NCI-H2029 (cell line): ENCODE results near the gene OR2T12.
"Not testable (repeated sequence)": the region's sequence is repeated elsewhere in the genome, so short reads cannot be mapped to it uniquely, and the experiment has no call there.

ENCODE experiments used
- DNase-seq: peaks from one replicate; lab custom pipeline; 2025; lab: John Stamatoyannopoulos, UW

The OR2T12 gene, protein sequence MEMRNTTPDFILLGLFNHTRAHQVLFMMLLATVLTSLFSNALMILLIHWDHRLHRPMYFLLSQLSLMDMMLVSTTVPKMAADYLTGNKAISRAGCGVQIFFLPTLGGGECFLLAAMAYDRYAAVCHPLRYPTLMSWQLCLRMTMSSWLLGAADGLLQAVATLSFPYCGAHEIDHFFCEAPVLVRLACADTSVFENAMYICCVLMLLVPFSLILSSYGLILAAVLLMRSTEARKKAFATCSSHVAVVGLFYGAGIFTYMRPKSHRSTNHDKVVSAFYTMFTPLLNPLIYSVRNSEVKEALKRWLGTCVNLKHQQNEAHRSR

DNA sequence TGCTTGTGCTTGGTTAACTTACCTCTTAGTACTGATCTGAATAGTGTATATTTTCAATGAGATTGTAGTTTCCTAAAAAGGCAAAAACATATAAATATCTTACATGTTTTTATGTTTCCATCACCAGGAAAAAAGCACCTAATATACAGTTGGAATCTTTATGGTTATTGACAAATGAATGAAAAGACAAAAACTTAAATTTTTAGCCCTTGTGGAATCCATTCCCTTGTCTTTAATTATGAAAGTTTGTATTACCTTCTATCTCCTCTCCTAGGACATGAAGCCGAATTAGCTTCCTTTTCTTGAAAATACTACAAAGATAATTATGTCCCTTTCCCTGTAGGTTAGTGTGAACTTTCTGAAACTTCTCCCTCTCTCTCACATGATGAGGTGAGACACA lies at the start of gene OR2T12:
OR2T12 (minus strand) TSS at position 101 of the 400 bp plus-strand sequence. CDS start 7,846 bp downstream, outside the sequence.
- no peak for DNase-seq

DNA sequence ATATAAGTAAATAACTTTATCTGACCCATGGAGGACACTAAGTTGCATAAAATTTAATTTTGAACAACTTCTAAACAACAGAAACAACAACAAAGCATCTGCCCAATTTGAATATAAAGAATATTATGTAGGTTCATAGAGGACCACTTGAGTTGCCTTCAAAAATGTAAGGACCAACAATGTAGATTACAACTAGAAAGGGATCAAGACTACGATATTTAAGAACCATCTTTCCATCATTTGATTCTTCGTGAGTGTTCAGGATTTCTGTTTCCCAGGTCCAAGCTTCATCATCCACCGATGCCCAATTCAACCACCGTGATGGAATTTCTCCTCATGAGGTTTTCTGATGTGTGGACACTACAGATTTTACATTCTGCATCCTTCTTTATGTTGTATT lies 45.3 kb upstream of the OR2T12 start, which contains the start of gene OR14C36:
OR14C36 (plus strand) TSS at position 301 of the 400 bp plus-strand sequence; CDS start at position 301, 0 bp downstream.
- DNase-seq = no peak

DNA sequence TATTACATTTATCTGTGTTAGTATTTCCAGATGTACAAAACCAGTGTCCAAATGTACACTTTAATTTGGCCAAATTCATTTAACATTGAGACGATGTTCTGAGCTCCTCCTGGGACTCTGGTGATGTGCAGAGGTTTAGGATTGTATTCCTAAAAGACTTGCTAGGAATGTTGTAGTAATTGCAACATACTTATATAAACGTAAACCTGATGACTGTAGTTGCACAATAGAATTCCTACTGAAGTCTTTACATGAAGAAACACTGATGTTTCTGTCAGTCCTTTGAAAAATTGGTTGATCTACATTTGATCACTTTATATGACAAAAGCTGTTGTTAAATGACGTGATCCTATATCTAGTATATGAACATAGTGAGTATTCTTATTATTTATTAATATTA lies 40.2 kb upstream of the OR2T12 start:
- no peak for DNase-seq

DNA sequence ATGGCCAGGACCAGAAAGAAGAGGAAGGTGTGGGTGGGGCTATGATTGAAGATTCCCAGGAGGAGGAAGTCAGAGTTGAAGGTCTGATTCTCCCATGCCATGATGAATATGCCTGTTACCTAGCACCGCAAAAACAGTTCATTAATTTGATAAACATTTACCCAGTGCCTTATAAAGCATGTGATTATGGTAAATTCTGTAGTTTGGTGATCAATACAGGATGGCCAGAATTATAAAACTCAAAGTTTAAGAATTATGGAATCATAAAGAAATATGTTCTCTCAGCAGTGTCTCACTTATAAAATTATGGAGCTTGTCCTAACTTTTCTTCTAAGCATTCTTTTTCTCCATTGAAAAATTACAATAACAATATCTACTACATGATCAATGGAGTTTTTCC lies 21.2 kb upstream of the OR2T12 start, which contains the start of gene OR2M7:
OR2M7 (minus strand) TSS at position 101 of the 400 bp plus-strand sequence; CDS start at position 101, 0 bp downstream.
- DNase-seq = no peak

DNA sequence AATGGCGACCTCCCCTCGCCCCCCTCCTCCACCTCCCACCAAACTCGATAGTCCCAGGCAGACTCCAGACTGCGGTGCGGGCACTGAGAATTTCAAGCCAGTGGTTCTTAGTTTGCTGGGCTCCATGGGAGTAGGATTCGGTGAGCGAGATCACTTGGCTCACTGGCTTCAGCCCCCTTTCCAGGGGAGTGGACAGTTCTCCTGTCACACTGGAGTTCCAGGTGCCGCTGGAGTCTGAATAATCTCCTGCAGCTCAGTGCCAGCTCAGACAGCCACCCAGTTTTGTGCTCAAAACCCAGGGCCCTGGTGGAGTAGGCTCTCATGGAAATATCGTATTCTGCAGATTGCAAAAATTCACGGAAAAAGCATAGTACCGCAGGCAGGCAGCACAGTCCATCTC lies 13.6 kb upstream of the OR2T12 start:
- DNase-seq = no peak

DNA sequence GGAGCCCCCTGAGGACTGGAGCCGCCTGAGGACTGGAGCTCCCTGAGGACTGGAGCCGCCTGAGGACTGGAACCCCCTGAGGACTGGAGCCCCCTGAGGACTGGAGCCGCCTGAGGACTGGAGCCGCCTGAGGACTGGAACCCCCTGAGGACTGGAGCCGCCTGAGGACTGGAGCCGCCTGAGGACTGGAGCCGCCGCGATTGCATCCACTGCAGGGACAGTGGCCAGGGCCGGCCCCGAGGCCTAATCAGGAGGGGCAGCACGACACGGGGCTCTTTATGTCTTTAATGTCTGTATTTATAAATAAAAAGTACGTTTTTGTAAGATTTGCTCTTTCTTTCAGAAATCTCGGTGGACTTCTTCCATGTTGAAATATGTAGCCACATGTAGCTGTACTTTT lies 3.5 kb upstream of the OR2T12 start:
- not testable (repeated sequence) for DNase-seq

DNA sequence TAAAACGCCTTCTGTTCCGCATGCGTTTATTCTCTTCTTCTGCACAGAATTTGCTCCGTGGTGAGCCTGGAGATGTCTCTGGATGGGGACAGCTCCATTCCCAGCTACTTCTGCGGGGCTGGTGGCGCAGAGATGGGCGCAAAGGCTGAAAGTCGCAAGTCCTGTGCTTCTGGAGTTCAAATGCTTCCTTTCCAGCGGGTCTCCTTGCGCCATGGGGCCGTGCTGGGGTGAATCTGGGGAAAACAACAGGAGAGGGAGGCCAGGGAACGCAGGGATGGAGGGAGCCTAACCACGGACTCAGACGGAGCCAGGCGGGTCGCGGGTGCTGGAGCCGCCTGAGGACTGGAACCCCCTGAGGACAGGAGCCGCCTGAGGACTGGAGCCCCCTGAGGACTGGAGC lies 2.9 kb upstream of the OR2T12 start:
- DNase-seq = no peak

DNA sequence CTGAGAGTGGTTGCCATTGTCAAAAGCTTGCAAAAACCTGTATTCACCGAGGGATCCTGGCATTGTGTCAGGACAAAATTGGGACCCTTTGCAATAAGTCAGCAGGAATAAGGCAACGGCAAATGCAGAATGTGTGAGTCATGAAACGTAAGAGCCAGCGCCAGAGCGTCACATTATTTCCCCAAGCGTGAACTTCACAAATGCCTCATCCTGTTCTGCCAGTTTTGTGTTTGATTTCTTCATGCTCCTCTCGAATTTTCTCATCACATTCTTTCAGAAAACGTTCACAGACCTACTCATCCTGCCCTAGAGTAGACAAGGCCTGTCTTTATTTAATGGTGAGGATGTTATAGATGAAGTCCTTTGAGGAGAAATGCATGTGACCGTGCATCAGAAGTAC lies 2.4 kb upstream of the OR2T12 start:
- not testable (repeated sequence) for DNase-seq

DNA sequence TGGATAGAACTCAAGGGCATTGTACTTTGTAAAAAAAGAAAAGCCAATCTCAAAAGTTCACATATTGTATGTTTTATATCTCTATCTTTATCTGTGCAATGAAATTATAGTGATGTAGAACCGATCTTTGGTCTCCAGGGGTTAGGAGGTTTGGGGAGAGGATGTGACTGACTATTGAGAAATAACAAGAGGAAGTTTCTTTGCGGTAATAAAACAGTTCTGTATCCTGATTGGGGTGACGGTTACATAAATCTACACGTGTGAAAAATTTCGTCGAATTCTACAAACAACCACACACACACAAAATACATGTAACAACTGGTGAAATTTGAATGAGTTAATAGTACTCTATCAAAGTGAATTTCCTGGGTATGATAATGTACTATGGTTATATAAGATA lies 14.8 kb downstream of the OR2T12 start:
- no peak for DNase-seq

DNA sequence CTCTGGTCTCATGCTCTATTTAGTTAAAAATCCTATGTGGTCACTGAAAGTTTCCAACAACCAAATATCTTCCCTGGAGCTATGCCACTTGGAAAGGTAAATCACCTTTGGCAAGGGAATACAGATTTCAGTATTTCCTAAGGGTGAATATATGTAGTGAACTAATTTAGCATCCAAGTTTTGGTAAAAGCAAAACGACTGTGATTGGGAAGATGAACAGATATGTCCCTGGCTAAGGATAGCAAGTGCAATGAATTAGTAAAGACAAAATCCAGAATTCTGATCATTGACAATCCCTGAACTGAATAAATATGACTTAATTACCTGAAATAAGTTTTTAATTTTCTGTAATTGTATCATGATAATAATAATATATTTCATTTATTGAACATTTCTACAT lies 25.3 kb downstream of the OR2T12 start, which contains the start of gene OR2T33:
OR2T33 (minus strand) TSS at position 101 of the 400 bp plus-strand sequence. CDS start 4,162 bp downstream, outside the sequence.
- DNase-seq = no peak

DNA sequence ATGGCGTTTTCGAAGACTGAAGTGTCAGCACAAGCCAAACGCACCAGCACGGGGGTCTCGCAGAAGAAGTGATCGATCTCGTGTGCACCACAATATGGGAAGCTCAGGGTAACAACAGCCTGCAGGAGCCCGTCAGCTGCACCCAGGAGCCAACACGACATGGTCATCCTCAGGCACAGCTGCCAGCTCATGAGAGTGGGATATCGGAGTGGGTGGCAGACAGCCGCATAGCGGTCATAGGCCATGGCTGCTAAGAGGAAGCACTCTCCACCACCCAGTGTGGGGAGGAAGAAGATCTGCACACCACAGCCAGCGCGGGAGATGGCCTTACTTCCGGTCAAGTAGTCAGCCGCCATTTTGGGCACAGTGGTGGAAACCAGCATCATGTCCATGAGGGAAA lies 30.0 kb downstream of the OR2T12 start:
- DNase-seq = not testable (repeated sequence)

DNA sequence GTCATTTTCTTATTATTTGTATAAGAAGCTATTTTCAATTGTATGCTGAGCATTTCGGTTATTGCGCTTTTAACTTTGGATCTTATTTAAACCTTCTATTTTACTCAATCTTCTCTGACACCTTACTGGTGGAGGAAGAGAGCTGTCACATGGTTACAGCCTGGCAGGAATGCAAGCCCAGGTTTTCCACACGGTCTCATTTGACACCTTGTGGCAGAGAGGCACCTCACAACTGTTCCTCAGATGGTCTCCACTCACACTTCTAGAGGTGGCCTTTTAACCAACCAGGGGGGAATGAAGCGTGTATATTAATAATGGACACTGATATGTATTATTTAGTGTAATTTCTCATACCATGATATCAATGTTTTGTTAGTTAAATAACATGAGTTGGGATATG lies 35.0 kb downstream of the OR2T12 start:
- no peak for DNase-seq

DNA sequence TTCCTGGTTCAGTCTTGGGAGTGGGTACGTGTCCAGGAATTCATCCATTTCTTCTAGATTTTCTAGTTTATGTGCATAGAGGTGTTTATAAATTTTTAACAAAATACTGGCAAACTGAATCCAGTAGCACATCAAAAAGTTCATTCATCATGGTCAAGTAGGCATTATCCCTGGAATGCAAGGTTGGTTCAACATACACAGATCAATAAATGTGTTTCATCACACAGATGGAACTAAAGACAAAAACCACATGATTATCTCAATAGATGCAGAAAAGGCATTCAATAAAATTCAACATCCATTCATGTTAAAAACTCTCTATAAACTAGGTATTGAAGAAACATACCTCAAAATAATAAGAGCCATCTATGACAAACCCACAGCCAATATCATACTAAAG lies 43.9 kb downstream of the OR2T12 start:
- not testable (repeated sequence) for DNase-seq

DNA sequence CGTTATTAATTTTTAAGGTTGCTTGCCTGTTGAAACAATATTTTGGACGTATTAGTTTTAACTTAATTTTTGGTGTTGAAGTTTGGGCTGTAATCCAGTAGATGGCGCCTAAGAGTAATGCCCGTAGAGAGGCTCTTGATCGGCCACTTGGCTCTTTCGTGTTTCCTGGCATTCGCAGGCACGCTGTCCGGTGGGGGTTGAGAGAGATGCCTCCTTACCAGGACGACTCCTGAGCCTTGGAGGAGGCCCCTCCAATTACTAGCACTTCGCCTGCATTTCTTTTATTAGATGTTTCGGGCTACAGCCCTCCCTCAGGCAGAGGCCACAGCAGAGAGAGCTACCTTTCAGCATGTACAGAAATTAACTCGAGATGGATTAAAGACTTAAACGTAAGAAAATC lies 60.0 kb downstream of the OR2T12 start:
- DNase-seq = peak; percentile 55
